Subcutaneous adipose tissue (tissue), 4 donors: ENCODE results near the gene NFE2L2. TPM values are rescaled to one million over a fixed set of nuclear protein-coding genes. Genes with fewer than 3 reads are reported as not detected.

Source experiments
- total RNA-seq, 4 donors: library from RNA; depleted of rRNA; stranded (reverse); fragments of >200 nt; gene quantifications; one replicate each; pipeline ENCODE4 v1.1.0, GENCODE V29; 2016
- TF ChIP-seq, protein P1 (sequence below): fragments of 450-650 bp; IDR thresholded peaks from one replicate; pipeline ENCODE4 v1.5.1; 2016; ENCODE audit warnings: low read depth, mild to moderate bottlenecking, control low read depth, antibody characterized with exemption, moderate library complexity

Gene NFE2L2
- total RNA-seq, 4 donors from 2014 or later = 65.9 to 156 (median 90.5) TPM

- TF ChIP-seq, protein P1, sequence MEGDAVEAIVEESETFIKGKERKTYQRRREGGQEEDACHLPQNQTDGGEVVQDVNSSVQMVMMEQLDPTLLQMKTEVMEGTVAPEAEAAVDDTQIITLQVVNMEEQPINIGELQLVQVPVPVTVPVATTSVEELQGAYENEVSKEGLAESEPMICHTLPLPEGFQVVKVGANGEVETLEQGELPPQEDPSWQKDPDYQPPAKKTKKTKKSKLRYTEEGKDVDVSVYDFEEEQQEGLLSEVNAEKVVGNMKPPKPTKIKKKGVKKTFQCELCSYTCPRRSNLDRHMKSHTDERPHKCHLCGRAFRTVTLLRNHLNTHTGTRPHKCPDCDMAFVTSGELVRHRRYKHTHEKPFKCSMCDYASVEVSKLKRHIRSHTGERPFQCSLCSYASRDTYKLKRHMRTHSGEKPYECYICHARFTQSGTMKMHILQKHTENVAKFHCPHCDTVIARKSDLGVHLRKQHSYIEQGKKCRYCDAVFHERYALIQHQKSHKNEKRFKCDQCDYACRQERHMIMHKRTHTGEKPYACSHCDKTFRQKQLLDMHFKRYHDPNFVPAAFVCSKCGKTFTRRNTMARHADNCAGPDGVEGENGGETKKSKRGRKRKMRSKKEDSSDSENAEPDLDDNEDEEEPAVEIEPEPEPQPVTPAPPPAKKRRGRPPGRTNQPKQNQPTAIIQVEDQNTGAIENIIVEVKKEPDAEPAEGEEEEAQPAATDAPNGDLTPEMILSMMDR = no peak
These were observed 33.7 kb upstream of the NFE2L2 start for GRCh38 chr2:177298191-177298590.

- TF ChIP-seq, protein P1 = no peak
These were observed 31.5 kb upstream of the NFE2L2 start for GRCh38 chr2:177296040-177296439.

GRCh38 chr2:177295484-177295883, 31.0 kb upstream of the NFE2L2 start:
- TF ChIP-seq, protein P1 = no peak

DNA sequence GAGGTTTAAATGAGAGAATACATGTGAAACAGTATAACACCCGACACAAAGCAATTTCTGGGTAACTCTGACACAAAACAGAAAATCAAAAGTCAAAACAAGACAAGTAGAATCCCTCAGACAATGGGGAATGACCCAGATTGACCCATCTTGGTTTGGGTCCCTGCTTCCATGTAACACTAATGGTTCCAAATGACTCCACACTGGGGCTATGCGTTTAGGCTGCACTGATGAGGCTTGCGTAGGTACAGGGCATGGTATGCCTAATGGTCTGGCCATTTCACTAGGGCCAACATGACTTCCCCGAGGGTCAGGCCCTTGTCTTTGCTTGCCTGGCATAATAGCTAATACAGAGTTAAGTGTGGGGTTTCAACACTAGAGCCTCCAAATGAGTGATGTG, 27.2 kb upstream of the NFE2L2 start:
- TF ChIP-seq, protein P1 = no peak

DNA sequence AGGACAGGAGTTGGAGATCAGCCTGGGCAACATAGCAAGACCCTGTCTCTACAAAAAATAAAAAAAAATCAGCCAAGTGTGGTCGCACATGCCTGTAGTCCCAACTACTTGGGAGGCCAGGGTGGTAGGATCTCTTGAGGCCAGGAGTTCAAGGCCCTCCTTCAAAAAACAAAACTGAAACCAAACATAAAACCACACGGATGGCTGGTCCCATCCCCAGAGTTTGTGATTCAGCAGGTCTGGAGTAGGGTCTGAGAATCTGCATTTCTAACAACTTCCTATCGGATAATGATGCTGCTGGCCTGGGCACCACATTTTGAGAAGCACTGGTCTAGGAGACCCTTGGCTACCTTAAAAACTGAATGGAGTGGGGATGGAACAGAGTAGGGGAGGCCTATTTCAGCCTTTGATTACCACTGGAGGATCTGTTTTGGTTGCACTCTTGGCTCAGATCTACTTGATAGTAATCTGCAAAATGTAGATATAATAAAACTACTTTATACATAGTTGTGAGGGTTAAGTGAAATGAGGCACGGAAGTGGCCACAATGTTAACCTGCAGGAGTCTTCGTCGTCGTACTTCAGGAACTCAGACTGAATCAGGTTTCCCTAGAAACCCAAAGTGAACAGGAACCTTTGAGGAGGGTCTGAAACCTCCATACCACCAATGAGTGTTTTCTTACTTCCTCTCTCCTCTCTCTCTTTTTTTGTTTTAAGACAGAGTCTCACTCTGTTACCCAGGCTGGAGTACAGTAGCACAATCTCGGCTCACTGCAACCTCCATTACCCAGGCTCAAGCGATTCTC, 25.5 kb upstream of the NFE2L2 start:
- TF ChIP-seq, protein P1 = no peak

- TF ChIP-seq, protein P1 = no peak
These were observed 23.3 kb upstream of the NFE2L2 start for GRCh38 chr2:177287814-177288213.

GRCh38 chr2:177285892-177286715, 21.6 kb upstream of the NFE2L2 start:
- TF ChIP-seq, protein P1 = no peak
